Measurements from ENCODE around the gene ST7.

The ST7 gene

DNA sequence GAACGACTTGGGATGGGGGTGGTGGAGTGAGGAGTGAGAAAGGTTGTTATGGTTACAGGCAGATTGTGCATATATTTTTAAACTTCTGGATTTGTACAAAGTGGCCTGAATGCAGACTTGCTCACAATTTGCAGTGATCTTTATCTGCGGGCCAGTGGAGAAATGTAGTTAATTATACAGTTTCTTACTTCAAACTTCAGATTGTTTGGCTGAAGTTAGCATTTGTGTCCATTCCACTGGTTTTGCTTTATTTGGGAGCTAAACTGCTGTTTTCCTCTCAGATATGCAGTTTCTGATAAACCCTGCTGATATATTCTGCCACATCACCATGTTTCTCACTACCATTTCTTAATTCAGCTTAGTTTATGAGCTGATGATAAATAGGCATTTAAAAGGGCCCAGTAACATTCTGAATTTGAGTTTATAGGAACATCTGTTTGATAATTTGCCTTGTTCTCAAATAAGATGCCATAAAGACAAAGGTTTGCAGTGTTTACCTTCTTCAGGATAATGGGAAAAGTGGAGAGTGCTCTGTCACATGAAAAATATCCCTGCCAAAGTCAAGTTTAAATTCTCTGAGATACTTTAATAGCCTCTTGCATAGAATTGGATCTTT, 170.1 kb downstream of the ST7 start:
- DNase-seq (ENCODE audit: low read depth in 1 of 2, low spot score in 1 of 2) = no peak

DNA sequence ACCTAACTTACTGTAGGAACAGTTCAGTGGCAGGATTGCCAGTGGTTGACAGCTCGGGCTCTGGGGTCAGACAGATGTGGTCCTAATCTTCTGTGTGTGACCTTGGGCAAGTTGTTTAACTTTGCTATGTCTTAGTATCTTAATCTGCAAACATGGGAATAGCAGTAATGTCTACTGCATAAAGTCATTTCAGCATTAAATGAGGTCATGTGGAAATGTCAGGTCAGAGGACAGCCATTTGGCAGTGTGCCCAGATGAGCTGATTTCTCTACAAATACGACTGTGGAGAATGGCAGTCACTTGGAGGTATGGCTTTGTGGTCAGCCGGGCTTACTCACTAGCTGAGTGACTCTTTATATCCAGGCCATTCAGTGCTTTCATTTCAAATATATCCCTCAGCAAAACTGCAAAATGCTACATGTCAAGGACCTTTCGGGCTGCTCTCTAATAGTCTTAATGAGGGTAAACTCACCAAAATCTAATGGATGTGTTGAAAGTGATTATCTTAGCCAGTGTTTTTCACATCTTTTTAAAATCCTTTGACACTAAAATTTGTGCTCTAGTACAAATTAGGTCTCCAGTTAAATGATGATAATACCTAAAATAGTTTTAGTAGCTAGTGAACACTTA, 171.4 kb downstream of the ST7 start:
- no peak for DNase-seq (ENCODE audit: low read depth in 1 of 2, low spot score in 1 of 2)

DNA sequence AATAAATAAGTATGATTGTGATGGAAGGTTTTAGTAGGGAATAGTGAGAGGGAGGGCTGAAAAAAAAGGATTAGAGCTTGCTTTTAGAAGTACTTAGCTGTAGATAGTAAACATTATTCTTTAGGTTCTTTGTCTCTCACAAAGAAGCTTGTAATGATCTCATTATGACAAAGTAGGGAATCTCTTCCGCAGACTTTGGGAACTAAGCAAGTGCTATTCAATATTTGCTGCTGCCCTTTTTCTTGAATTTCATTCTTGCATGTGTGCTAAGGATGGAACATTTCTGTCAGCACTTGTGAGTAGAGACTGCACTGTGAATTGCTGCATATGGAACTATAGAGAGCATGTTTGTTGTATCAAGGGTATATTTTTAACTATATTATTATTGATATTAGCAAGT, 173.4 kb downstream of the ST7 start:
- no peak for DNase-seq (ENCODE audit: low read depth in 1 of 2, low spot score in 1 of 2)

DNA sequence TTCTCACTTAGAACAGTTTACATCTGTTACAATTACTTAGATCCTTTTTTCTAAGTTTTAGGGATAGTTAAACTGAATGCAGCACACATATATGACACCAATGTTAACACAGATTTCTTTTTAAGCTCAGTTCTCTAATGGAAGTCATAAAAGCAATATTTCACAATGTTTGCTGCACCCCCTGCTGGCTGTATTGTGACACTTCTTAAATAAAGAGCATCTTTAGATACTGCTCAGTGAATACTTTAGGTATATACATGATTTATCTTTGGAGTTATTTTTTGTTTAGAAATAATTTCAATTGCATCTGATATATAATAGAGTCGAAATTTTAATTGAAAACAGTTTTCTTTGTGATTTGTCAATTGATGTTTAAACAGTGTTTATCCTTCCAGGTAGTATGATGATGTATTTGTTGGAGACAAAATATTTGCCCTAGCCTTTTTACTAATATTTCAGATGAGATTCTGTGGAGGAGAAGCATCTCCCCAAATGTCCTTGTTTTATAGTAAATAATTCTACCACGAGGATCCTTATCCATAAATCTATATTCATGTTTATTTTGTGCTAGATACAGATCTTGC, 174.4 kb downstream of the ST7 start:
- DNase-seq (ENCODE audit: low read depth in 1 of 2, low spot score in 1 of 2) = no peak

DNA sequence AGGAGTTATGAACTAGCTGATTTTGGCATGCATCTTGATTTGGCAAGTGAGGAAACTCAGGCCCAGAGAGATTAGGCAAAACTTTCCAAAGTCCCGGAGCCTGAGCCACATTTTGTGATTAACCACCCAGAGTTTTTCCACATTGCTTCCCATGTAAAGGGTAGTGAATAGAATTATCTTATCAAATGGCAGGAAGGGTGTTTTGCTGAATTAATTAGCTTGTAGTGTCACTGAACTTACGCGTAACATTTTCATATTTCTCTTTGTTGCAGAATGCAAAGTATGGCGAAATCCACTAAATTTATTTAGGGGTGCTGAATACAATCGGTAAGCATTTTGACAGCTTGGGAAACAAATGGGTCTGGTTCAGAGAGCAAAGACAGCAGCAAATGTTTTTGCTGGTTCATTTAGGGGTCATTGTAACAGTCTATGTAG, 176.2 kb downstream of the ST7 start:
- DNase-seq (ENCODE audit: low read depth in 1 of 2, low spot score in 1 of 2) = no peak

DNA sequence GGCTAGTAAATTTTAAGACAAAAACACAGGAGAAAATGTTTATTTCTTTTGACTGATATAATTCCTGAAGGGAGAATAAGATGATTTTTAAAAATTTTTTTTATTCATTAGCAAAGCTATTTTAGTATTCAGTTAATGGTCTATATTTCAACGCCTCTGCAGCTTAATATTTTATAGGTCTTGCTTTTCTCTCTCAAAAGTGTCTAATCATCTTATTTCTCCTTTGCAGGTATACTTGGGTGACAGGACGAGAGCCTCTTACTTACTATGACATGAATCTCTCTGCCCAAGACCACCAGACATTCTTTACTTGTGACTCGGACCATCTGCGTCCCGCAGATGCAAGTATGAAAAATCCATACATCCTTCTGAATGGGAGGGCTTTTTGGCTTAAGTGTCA, 177.0 kb downstream of the ST7 start:
- DNase-seq (ENCODE audit: low read depth in 1 of 2, low spot score in 1 of 2) = no peak

DNA sequence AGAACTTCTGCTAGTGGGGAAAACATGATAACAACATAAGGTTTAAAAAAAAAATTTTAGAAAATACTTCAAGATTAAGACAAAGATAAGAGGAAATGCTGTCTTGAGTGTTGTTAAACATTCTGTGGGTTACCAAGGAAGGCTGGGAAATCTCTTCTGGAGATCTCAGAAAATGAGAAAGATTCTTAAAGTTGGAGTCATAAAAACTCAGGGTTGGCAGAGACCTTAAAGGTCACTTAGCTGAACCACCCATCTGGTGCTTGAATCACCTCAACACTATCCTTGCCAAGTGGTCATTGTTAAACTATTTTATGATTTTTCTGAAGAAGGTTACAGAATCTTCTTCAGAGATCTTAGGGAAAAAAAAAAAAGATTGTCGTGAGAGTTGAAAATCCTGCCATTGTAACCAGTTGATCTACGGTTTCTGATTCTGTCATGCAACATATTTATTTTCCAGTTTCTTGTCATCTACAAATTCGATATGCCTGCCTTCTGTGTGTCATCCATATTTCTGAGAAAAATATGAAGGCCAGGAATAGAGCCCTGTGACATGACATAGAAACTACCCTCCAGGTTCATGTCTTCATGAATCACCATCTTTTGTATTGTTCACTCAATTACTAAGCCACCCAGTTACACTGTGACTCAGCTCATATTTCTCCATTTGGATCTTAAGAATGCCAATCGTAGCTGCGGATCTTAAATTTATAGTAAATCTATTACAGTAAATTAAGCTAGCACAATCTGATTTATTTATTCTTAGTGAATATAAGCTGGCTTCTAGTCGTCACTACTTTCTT, 179.2 kb downstream of the ST7 start:
- no peak for DNase-seq (ENCODE audit: low read depth in 1 of 2, low spot score in 1 of 2)

DNA sequence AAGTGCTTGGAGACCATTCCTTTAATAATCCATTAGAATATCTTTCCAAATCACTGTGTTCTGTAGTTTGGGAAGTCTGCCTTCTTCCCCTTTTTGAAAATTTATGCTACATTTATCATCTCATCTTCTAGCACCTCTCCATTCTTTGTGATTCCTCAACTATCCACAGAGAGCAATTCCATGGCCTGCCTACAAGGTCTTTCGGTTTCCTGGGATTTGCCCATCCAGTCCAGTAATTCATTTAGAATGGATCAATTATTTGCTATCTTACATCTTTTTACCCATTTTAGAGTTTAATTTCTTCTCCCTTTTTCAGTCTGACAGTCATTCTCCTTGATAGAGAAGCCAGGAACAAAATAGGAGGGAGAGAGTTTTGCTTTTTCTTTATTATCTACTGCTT, 179.8 kb downstream of the ST7 start:
- DNase-seq (ENCODE audit: low read depth in 1 of 2, low spot score in 1 of 2) = no peak

DNA sequence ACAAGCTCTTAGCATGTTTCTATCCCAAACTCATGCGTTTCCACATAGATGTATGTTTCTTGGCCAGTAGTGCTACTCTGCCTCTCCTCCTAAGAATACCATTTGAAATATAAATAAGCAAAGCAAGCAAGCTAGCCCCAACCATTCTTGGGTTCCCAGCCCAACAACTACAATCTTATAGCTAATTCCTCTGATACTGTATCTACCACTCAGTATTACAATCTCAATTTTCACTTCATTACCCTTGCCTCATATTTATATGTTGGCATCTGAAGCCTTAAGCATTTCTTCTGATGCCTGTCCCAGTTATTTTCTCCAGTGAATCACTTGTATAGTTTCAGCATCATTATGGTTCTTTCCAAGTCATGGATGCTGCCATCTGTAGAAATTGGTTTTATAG, 181.1 kb downstream of the ST7 start:
- DNase-seq (ENCODE audit: low read depth in 1 of 2, low spot score in 1 of 2) = no peak

DNA sequence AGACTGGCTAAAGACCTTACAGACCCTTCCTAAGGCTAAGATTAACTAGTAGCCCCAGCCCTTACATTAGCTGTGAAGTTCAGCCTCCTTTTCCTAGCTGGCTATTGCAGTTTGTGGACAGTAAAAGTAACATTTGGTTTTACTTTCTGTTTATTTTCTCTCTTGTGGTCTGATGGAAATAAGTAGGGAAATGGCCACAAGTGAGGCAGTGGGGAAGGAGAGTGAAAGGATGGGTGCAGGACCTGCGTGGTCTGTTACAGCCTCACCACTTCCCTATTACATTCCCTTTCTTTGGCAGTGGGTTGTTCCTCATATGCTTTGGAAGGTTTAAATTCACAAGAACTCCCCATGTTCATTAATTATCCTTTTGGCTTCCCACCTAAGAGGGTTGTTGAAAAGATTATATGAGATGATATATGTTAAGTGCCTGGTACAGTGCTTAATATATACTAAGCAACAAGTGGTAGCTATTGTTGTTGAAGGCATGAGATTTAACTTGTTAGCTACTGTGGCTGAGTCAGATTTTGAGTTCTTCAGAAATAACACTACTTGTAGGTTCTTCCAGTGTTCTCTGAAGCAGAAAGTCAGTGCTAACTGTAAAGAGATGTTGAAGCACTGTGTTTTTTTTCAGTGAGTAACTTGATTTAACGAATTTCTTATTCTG, 181.7 kb downstream of the ST7 start:
- DNase-seq (ENCODE audit: low read depth in 1 of 2, low spot score in 1 of 2) = no peak

DNA sequence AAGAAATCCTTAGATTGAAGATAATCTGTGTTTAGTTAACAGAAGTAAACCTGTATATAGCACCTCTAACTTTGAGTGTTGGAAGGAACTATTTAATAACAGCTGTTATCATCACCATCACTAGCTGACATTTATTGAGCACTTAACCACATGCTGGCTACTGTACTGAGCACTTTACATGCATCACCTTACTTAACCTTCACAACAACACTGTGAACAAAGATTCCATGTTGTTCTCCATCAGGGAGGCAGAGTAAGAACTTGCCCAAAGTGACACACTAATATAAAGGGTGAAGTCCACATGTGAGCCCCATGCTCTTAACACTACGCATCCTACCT, 182.2 kb downstream of the ST7 start:
- no peak for DNase-seq (ENCODE audit: low read depth in 1 of 2, low spot score in 1 of 2)

DNA sequence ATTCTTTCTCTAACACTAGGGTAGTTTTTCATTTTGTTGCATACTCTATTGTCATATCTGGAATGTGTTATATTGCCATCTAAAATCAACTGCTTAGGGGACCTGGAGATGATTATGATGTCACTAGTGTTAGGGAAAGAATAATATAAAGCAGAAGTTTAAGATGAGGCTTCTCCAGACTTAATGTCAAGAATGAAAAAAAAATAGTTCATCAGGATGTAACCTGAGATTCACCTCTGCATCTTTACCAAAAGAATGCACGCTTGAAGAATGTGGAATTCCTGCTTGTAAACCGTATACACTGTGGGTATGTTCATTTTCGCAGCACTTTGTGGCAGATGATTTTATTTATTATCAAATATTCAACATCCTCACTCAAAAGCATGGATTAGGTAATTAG, 184.6 kb downstream of the ST7 start:
- no peak for DNase-seq (ENCODE audit: low read depth in 1 of 2, low spot score in 1 of 2)

DNA sequence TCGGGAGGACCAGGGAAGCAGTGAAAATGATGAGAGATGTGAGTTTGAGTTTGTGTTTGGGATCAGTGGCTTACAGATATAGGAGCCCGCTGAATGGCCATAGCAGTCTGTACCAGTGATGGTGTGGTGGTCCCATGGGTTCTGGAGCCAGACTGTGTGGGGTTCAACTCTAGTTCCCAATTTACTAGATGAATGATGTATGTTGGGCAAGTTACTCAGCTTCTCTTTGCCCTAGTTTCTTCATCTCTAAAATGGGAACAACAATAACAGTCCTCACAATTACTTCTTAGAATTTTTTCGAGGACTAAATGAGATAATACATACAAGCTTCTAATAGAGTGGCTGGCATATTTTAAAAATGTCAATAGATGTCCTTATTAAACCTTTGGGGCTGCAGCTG, 185.2 kb downstream of the ST7 start:
- DNase-seq (ENCODE audit: low read depth in 1 of 2, low spot score in 1 of 2) = no peak

DNA sequence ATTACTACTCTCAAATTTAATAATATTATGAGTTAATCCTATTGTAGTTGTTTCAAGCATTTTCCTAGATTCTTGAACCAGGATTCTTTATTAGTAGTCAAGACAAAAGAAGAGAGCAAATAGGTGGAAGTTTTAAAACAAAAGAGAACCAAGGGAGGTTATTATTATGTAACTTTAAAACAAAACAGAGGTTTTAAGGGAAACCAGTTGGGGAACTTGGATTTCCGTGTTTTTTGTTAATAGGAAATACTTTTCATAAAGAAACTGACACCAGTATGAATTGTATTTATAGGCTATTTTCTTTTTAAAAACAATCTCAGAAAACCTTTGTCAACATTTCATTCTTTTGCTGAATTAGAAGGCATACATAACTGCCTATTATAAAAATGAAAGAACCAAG, 185.7 kb downstream of the ST7 start:
- DNase-seq (ENCODE audit: low read depth in 1 of 2, low spot score in 1 of 2) = no peak

DNA sequence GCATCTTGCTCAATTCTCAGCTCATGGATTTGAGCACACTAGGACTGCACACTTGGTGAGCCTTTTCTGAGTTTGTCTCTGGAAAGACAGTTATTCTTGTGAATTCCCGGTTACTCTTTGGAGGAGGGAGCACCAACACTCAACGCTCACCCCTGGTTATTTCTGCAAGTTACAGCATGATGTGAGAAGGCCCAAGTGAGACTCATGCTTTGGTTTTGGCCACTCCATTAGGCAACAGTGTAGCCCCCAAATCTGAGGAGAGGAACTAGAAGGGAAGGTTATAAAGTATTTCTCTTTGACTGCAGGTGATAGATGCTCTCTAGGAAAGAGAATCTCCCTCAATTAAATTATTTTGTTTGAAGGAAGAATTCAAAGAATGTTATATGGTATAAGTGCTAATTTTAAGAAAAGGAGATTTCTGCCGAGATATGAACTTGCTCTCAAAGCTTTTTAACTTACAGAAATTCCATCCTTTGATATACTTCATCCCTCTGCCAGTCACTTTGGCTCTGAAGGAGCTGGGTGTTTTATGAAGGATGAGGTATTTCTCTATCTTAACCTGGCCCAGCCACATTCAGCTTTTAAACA, 186.2 kb downstream of the ST7 start:
- no peak for DNase-seq (ENCODE audit: low read depth in 1 of 2, low spot score in 1 of 2)

DNA sequence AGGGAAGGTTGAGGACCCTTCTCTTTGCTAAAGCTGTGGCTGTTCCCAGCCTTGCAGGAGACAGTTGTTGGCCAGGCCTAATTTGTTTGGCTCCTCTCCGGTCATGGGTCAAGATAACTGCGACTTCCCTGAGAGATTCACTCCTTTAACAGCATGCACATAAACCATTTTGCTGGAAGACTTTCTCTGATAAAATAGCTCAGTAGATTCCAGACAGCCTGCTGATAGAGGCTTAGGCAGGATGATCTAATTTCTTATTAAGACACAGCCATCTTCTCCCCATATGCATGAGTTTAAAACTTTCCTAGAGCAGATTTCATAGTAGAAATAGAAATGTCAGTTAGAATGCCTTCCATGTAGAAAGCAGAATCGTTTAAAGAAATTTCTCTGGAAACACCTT, 187.6 kb downstream of the ST7 start:
- no peak for DNase-seq (ENCODE audit: low read depth in 1 of 2, low spot score in 1 of 2)

DNA sequence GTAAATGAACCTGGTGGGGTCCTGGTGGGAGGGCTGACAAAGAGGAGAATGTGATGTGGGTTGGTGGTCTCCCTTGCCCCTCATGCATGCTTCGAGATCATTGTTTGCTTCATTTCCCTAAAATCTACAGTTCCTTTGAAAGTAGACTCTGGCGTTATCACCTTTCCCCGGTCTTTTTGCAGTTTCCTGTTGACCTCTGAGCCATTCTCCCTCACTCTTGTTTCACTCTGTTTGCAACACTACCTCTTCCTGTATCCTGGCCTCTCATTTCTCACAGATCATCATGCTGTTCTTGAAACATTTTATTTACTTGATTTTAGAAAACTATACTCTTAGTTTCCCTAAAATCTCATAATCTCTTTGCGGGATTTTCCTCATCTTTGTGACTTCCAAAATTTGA, 189.8 kb downstream of the ST7 start:
- DNase-seq (ENCODE audit: low read depth in 1 of 2, low spot score in 1 of 2) = no peak

DNA sequence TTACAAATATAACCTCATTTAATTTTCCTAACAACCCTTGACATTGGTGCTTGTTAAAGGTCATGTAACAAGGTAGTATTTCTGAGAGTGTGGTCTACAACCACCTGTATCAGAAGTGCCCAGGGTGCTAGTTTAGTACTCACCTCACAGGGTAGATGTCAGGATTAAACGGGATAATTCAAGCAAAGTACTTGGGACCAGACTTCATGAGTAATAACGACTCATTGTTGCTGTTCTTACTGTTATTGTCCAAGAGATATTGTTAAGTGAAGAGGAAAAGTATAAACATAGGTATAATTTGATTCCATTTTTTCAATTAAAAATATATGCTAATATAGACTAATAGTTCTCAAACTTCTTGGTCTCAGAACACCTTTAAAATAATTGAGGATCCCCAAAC, 190.3 kb downstream of the ST7 start:
- no peak for DNase-seq (ENCODE audit: low read depth in 1 of 2, low spot score in 1 of 2)

DNA sequence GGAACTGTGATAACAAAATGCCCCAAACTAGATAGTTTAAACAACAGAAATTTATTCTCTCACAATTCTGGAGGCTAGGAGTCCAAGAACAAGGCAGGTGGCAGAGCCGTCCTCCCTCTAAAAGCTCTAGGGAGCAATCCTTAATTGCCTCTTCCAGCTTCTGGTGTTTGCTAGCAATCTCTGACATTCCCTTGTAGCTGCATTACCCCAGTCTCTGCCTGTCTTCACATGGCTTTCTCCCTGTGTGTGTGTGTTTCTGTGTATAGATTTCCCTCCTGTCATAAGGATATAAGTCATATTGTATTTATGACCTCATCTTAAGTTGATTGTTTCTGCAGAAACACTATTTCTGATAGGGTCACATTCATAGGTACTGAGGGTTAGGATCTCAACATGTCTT, 192.0 kb downstream of the ST7 start:
- no peak for DNase-seq (ENCODE audit: low read depth in 1 of 2, low spot score in 1 of 2)

DNA sequence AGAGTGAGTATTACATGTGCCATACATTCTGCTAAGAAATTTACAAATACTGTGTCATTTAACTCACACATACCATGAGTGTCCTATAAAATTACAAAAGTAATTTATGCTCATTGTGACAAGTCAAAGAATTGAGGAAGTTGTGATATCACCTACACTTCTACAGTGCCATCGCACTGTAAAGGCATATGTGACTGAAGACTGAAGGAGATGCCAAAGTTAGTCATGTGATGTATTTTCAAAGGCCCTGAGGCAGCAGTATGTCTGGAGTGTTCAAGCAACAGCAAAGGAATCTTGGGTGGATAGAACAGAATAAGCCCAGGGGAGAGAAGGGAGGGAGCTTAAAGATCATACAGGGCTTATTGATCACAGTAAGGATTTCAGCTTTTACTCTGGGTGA, 192.8 kb downstream of the ST7 start:
- no peak for DNase-seq (ENCODE audit: low read depth in 1 of 2, low spot score in 1 of 2)

DNA sequence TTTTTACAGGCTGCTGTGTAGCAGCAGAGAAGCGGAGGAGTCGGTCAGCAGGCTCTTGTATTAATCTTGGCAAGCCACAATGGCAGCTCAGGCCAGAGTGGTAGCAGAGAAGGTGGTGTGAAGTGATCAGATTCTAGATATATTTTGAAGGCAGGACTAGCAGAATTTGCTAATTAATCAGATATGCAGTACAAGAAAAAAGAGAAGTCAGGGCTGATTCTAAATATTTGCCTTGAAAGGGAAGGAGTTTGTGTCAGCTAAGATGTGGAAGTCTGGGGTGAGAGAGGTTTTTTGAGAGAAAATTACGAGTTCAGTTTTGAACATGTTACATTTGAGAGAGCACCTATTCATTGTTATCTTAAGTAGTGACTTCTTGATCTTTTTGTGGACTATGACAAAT, 193.2 kb downstream of the ST7 start:
- no peak for DNase-seq (ENCODE audit: low read depth in 1 of 2, low spot score in 1 of 2)
